NCI-H2171 treated with DMSO at 0.1 percent for 48 hours (cell line): ENCODE data around the gene KIF1B.
A peak's percentile ranks its signal among the peaks of the same experiment; 100 is the strongest.
"Not testable (repeated sequence)": the region's sequence is repeated elsewhere in the genome, so short reads cannot be mapped to it uniquely, and the experiment has no call there.

Experiments
- DNase-seq: peaks from one replicate; lab custom pipeline; 2025; lab: John Stamatoyannopoulos, UW

KIF1B gene

GRCh38 chr1:10236405-10237156 is 26.2 kb downstream of the KIF1B start:
- DNase-seq = no peak

GRCh38 chr1:10237157-10237539 is 26.8 kb downstream of the KIF1B start:
- no peak for DNase-seq

- no peak for DNase-seq
These were observed 31.8 kb downstream of the KIF1B start for GRCh38 chr1:10242135-10242534.

- no peak for DNase-seq
These were observed 32.4 kb downstream of the KIF1B start for GRCh38 chr1:10242811-10243210.

- DNase-seq = no peak
These were observed 35.3 kb downstream of the KIF1B start for GRCh38 chr1:10245674-10246073.

- no peak for DNase-seq
These were observed 39.6 kb downstream of the KIF1B start for GRCh38 chr1:10249808-10250457.

GRCh38 chr1:10250663-10251062 is 40.3 kb downstream of the KIF1B start:
- DNase-seq = peak; percentile 46

GRCh38 chr1:10251325-10252108 is 41.1 kb downstream of the KIF1B start:
- DNase-seq = peak; percentile 9

GRCh38 chr1:10252508-10252907 is 42.1 kb downstream of the KIF1B start:
- DNase-seq = no peak

GRCh38 chr1:10253149-10253548 is 42.8 kb downstream of the KIF1B start:
- DNase-seq = no peak

GRCh38 chr1:10253755-10254154 is 43.4 kb downstream of the KIF1B start:
- DNase-seq = peak; percentile 87

- DNase-seq = no peak
These were observed 47.5 kb downstream of the KIF1B start for GRCh38 chr1:10257851-10258250.

GRCh38 chr1:10259547-10259946 is 49.2 kb downstream of the KIF1B start:
- not testable (repeated sequence) for DNase-seq

GRCh38 chr1:10263450-10264082 is 53.2 kb downstream of the KIF1B start:
- DNase-seq = no peak

GRCh38 chr1:10265027-10265426 is 54.7 kb downstream of the KIF1B start:
- no peak for DNase-seq

GRCh38 chr1:10265900-10266299 is 55.5 kb downstream of the KIF1B start:
- no peak for DNase-seq

GRCh38 chr1:10267319-10267718 is 56.9 kb downstream of the KIF1B start:
- DNase-seq = no peak

GRCh38 chr1:10267921-10268320 is 57.6 kb downstream of the KIF1B start:
- no peak for DNase-seq

- DNase-seq = no peak
These were observed 60.7 kb downstream of the KIF1B start for GRCh38 chr1:10271090-10271489.

- DNase-seq = peak; percentile 30
These were observed 61.5 kb downstream of the KIF1B start for GRCh38 chr1:10271869-10272268.

- DNase-seq = no peak
These were observed 61.9 kb downstream of the KIF1B start for GRCh38 chr1:10272274-10272673.

- DNase-seq = no peak
These were observed 68.5 kb downstream of the KIF1B start for GRCh38 chr1:10278880-10279279.
